Upper lobe of left lung (tissue), 6 donors: ENCODE measurements around the gene MUC5AC. TPM values are rescaled to one million over a fixed set of nuclear protein-coding genes. Genes with fewer than 3 reads are reported as not detected.

ENCODE experiments used
- ATAC-seq, 2 donors: fragments of 200-7000 bp; cut with Tn5 transposase; one replicate each; pipeline ENCODE4 v1.9.1; 2022; ENCODE audit warnings: mild to moderate bottlenecking in 2 of 2, moderate library complexity in 2 of 2; ENCODE audit not compliant: low FRiP score in 2 of 2
- DNase-seq, 2 donors: peaks; one replicate each; pipeline ENCODE4 v3.0.0-alpha.2; 2019 to 2020
- H3K27ac ChIP-seq, 4 donors: fragments of 200-600 bp; sonication (generic); one replicate each; pipeline ENCODE4 v1.5.1; 2016 to 2019
- H3K27me3 ChIP-seq, 4 donors: fragments of 200-600 bp; sonication (generic); one replicate each; pipeline ENCODE4 v1.5.1; 2017 to 2019
- H3K36me3 ChIP-seq, 4 donors: fragments of 200-600 bp; sonication (generic); one replicate each; pipeline ENCODE4 v1.5.1; 2016 to 2019
- H3K4me1 ChIP-seq, 4 donors: fragments of 200-600 bp; sonication (generic); one replicate each; pipeline ENCODE4 v1.5.1; 2018 to 2019
- H3K4me3 ChIP-seq, 4 donors: fragments of 200-600 bp; sonication (generic); one replicate each; pipeline ENCODE4 v1.5.1; 2017 to 2019; ENCODE audit warnings: mild to moderate bottlenecking in 2 of 4, moderate library complexity in 1 of 4
- H3K9me3 ChIP-seq, 4 donors: fragments of 200-600 bp; sonication (generic); one replicate each; pipeline ENCODE4 v1.5.1; 2018 to 2019
- EP300 ChIP-seq, 4 donors: sonication (generic); formaldehyde crosslinking; IDR thresholded peaks; one replicate each; pipeline ENCODE4 v1.5.1; 2017; ENCODE audit warnings: antibody characterized with exemption in 4 of 4, control low read depth in 2 of 4
- POLR2A ChIP-seq, 4 donors: fragments of 450-650 bp; IDR thresholded peaks; one replicate each; pipeline ENCODE4 v1.5.1; 2016 to 2017; ENCODE audit warnings: antibody characterized with exemption in 4 of 4, mild to moderate bottlenecking in 2 of 4
- POLR2AphosphoS5 ChIP-seq, 2 donors: sonication (generic); formaldehyde crosslinking; IDR thresholded peaks; one replicate each; pipeline ENCODE4 v1.5.1; 2017; ENCODE audit warnings: antibody characterized with exemption in 2 of 2
- whole genome bisulfite sequencing, 2 donors: methylation state at CpG; one replicate each; pipeline ENCODE4 v1.1.5; 2017 to 2018; 5-methylcytosine and 5-hydroxymethylcytosine counted together
- total RNA-seq, 6 donors: library from RNA; depleted of rRNA in 4 of 6; stranded (reverse); fragments of >200 nt in 4 of 6; gene quantifications; one replicate each; pipeline versions ENCODE4 v1.1.0 to v1.2.1, GENCODE V29; 2016 to 2021
- TF ChIP-seq, protein P1 (sequence below), 6 experiments: fragments of 450-650 bp in 4 of 6; fragments of 200-600 bp in 2 of 6; sonication (generic) in 2 of 6; IDR thresholded peaks; one replicate each; pipeline ENCODE4 v1.5.1; 2016 to 2019; ENCODE audit warnings: antibody characterized with exemption in 6 of 6
- donor health status: DM: no; HTN: no; CAD: no; lungs with moderate emphysema.
- donor health status: DM: no; HTN: yes; CAD: no; lungs with severe emphysema.

MUC5AC gene
- total RNA-seq, 6 donors from 2014 or later = under 0.01 to 7.3 (median 0.78) TPM; not detected in 1

DNA sequence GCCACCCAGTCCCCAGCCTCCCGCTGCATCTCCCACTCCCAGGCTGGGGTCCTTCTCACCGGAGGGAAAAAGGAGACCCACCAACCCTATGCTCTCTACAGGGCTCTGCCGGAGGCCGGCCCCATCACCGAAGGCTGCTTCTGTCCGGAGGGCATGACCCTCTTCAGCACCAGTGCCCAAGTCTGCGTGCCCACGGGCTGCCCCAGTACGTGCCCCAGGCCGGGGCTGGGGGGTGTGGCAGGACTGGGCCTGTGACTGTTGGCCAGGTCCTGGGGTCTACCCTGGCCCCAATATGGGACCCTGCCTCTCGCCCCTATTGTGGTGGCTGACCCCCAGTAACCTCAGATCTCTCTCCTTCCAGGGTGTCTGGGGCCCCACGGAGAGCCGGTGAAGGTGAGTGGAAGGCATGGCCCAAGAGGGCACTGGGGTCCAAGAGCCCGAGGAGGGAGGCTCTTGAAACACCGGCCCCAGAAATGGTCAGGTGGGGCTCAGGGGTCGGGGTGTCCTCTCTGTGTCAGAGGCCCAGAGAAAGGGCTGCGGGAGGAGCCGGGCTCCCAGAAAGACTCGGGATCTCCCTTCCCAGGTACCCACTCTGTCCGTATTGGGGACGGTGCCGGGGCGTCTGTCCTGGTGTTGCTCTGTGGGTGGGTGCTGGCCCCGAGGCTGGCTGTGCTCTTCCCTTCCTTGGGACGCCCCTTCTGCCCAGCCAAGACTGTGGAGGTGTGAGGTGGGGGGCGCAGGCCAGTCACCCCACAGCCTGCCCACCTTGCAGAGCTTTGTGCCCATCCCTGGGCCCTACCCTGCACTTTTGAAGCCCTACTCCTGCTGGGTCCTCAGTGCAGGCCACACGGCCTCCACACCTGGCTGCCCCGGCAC, 39.0 kb downstream of the MUC5AC start:
- Histone ChIP-seq H3K36me3 (no peaks in the 10 kb centered on the region), H3K9me3 (no peaks in the 10 kb centered on the region), H3K27me3 (peaks cover 0 to 18% (median 5%) of the 10 kb centered on the region in 4 donors), H3K4me1 (no peaks in the 10 kb centered on the region), H3K27ac (no peak overlapping the region), H3K4me3 (no peak overlapping the region)
- DNase-seq = peak; percentile 12 to 76
- WGBS, 2 donors = 48 to 77% methylated on average over 5 to 26 of the region's 28 CpGs
- ATAC-seq = no peak
- TF ChIP-seq EP300 (IDR thresholded peaks at IDR 0.05) (no peak), POLR2AphosphoS5 (IDR thresholded peaks at IDR 0.05) (no peak), POLR2A (IDR thresholded peaks at IDR 0.05) (no peak)
- TF ChIP-seq, protein P1, sequence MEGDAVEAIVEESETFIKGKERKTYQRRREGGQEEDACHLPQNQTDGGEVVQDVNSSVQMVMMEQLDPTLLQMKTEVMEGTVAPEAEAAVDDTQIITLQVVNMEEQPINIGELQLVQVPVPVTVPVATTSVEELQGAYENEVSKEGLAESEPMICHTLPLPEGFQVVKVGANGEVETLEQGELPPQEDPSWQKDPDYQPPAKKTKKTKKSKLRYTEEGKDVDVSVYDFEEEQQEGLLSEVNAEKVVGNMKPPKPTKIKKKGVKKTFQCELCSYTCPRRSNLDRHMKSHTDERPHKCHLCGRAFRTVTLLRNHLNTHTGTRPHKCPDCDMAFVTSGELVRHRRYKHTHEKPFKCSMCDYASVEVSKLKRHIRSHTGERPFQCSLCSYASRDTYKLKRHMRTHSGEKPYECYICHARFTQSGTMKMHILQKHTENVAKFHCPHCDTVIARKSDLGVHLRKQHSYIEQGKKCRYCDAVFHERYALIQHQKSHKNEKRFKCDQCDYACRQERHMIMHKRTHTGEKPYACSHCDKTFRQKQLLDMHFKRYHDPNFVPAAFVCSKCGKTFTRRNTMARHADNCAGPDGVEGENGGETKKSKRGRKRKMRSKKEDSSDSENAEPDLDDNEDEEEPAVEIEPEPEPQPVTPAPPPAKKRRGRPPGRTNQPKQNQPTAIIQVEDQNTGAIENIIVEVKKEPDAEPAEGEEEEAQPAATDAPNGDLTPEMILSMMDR (IDR thresholded peaks at IDR 0.05) = no peak

DNA sequence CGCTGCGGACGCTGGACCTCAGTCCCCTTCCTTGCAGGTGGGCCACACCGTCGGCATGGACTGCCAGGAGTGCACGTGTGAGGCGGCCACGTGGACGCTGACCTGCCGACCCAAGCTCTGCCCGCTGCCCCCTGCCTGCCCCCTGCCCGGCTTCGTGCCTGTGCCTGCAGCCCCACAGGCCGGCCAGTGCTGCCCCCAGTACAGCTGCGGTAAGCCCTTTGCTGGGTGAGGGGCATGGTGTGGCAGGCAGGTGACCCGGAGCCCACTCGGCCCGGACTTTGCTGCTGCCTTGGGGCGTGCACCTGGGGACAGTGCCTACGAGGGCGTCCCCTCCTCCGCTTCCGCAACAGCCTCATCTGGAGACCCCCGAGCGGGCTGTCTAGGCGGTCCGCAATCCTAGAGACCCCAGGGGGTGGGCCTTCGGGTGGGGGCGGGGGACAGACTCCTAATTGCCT, 39.7 kb downstream of the MUC5AC start:
- peaks cover 0 to 18% (median 5%) of the 10 kb centered on the region in 4 donors for H3K27me3 ChIP-seq
- no peaks in the 10 kb centered on the region for H3K4me1 ChIP-seq
- peak; percentile 20 to 78 for DNase-seq
- no peak overlapping the region for H3K27ac ChIP-seq
- no peak overlapping the region for H3K4me3 ChIP-seq
- H3K36me3 ChIP-seq = no peaks in the 10 kb centered on the region
- 74% methylated on average over 19 of the region's 29 CpGs; no CpG with 5 or more reads in 1 of the 2 donors for WGBS, 2 donors
- no peak for ATAC-seq
- no peak for TF ChIP-seq POLR2A (IDR thresholded peaks at IDR 0.05)
- TF ChIP-seq, protein P1 (IDR thresholded peaks at IDR 0.05) = no peak
- no peak for TF ChIP-seq POLR2AphosphoS5 (IDR thresholded peaks at IDR 0.05)
- TF ChIP-seq EP300 (IDR thresholded peaks at IDR 0.05) = no peak
- no peaks in the 10 kb centered on the region for H3K9me3 ChIP-seq

DNA sequence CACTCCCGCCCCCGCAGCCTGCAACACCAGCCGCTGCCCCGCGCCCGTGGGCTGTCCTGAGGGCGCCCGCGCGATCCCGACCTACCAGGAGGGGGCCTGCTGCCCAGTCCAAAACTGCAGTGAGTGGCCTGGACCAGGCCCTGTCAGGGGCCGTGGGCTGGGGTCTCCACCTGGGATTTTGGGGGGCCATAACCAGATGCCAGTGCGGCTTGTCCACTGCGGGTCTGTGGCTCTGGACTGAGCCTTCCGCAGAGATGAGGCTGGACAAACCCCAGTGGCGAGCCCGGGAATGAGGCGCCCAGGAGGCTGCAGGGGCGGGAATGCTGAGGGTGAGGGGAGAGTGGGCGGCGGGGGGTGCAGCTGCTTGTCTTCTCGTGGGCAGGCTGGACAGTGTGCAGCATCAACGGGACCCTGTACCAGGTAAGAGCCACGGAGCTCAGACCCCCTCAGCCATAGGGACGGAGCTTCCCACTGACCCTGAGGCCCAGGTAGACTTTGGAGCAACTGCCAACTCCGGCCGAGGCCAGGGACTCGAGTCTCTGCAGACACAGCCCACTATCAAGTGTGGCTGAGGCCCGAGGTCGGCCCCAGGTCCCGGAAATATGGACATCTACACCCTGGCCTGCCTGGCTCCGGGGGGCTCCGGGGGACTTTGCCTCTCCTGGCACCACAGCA, 40.3 kb downstream of the MUC5AC start:
- 80 to 83% methylated on average over 9 to 15 of the region's 33 CpGs for WGBS, 2 donors
- Histone ChIP-seq H3K36me3 (no peaks in the 10 kb centered on the region), H3K27ac (no peak overlapping the region), H3K4me3 (no peak overlapping the region), H3K9me3 (no peaks in the 10 kb centered on the region), H3K4me1 (peaks cover 0 to 5% (median 1%) of the 10 kb centered on the region in 4 donors), H3K27me3 (peaks cover 0 to 18% (median 5%) of the 10 kb centered on the region in 4 donors)
- TF ChIP-seq, protein P1 (IDR thresholded peaks at IDR 0.05) = no peak
- no peak for TF ChIP-seq POLR2A (IDR thresholded peaks at IDR 0.05)
- TF ChIP-seq POLR2AphosphoS5 (IDR thresholded peaks at IDR 0.05) = no peak
- no peak for TF ChIP-seq EP300 (IDR thresholded peaks at IDR 0.05)
- peak; percentile 18 to 74 for DNase-seq
- no peak for ATAC-seq

DNA sequence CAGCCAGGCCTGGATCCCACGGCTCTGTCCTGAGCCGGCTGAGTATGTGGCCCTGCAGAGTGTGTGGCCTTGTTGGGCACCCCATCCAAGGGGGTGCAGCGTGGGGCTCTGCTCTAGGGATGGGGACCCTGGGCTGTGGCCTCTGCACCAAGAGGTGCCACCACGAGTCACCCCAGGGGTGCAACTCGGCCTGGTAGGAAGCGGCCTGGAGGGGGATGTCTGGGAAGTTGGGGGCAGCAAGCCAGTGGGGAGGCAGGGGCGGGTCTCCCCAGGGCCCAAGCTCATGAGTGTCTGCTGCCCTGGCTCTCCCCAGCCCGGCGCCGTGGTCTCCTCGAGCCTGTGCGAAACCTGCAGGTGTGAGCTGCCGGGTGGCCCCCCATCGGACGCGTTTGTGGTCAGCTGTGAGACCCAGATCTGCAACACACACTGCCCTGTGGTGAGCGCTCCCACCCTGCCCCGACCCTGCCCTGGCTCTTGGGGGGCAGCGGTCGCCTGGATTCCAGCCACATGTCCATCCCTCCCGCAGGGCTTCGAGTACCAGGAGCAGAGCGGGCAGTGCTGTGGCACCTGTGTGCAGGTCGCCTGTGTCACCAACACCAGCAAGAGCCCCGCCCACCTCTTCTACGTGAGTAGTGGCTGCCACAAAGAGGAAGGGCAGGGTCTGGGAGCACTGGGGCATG, 40.9 kb downstream of the MUC5AC start:
- ATAC-seq (no peak), DNase-seq (peak in 1 of 2 donors; percentile 81)
- peaks cover 0 to 8% (median 3%) of the 10 kb centered on the region in 4 donors for H3K4me1 ChIP-seq
- 75 to 80% methylated on average over 1 to 26 of the region's 26 CpGs for WGBS, 2 donors
- H3K36me3 ChIP-seq = no peaks in the 10 kb centered on the region
- H3K4me3 ChIP-seq = no peak overlapping the region
- H3K27ac ChIP-seq = no peak overlapping the region
- H3K9me3 ChIP-seq = no peaks in the 10 kb centered on the region
- H3K27me3 ChIP-seq = peaks cover 0 to 18% (median 5%) of the 10 kb centered on the region in 4 donors
- TF ChIP-seq, protein P1 (IDR thresholded peaks at IDR 0.05) = no peak
- TF ChIP-seq EP300 (IDR thresholded peaks at IDR 0.05) = no peak
- TF ChIP-seq POLR2AphosphoS5 (IDR thresholded peaks at IDR 0.05) = no peak
- TF ChIP-seq POLR2A (IDR thresholded peaks at IDR 0.05) = no peak
